Neuronal stem cell (in vitro differentiated cells): ENCODE data around the gene AGAP1.

Experiments
- DNase-seq: peaks from one replicate; pipeline ENCODE4 v3.0.0-alpha.2; 2013; ENCODE audit warnings: low spot score
- H2AFZ ChIP-seq: one replicate; pipeline ENCODE4 v1.6.1; 2013; ENCODE audit warnings: mild to moderate bottlenecking, low read length, inconsistent platforms
- H2AK5ac ChIP-seq: 2 replicates; pipeline ENCODE4 v1.6.1; 2013; ENCODE audit warnings: low read depth, mild to moderate bottlenecking, inconsistent platforms, low read length, moderate library complexity, mixed read lengths
- H2BK120ac ChIP-seq: 2 replicates; pipeline ENCODE4 v1.6.1; 2013; ENCODE audit warnings: low read depth, mild to moderate bottlenecking, inconsistent platforms, low read length, moderate library complexity, mixed read lengths
- H2BK12ac ChIP-seq: one replicate; pipeline ENCODE4 v1.6.1; 2013; ENCODE audit warnings: low read length, inconsistent platforms
- H2BK15ac ChIP-seq: 2 replicates; pipeline ENCODE4 v1.6.1; 2013; ENCODE audit warnings: mild to moderate bottlenecking, low read length, inconsistent platforms, mixed read lengths
- H2BK5ac ChIP-seq: one replicate; pipeline ENCODE4 v1.6.1; 2013; ENCODE audit warnings: inconsistent platforms, mild to moderate bottlenecking, low read length, moderate library complexity
- H3K14ac ChIP-seq: one replicate; pipeline ENCODE4 v1.6.1; 2013; ENCODE audit warnings: low read length, inconsistent platforms
- H3K18ac ChIP-seq: 2 replicates; pipeline ENCODE4 v1.6.1; 2013; ENCODE audit warnings: low read length, inconsistent platforms
- H3K23ac ChIP-seq: 2 replicates; pipeline ENCODE4 v1.6.1; 2013; ENCODE audit warnings: low read depth, mild to moderate bottlenecking, mixed read lengths, low read length, inconsistent platforms; ENCODE audit not compliant: poor library complexity
- H3K27ac ChIP-seq: replicated peaks from 3 replicates; pipeline ENCODE4 v1.5.1; 2013; ENCODE audit warnings: low read length, inconsistent platforms
- H3K27me3 ChIP-seq, 3 experiments: 2 replicates each; pipeline ENCODE4 v1.6.1; 2013; ENCODE audit warnings: low read length in 3 of 3, mild to moderate bottlenecking in 2 of 3, inconsistent platforms in 1 of 3, low read depth in 1 of 3, mixed read lengths in 1 of 3, moderate library complexity in 1 of 3; ENCODE audit not compliant: control insufficient read depth in 3 of 3, insufficient read depth in 3 of 3
- H3K36me3 ChIP-seq, 2 donors: replicated peaks in 1 of 2; 2 replicates each; pipeline ENCODE4 v1.6.1; 2013; ENCODE audit warnings: low read length in 2 of 2; ENCODE audit not compliant: control insufficient read depth in 2 of 2, insufficient read depth in 2 of 2
- H3K4ac ChIP-seq: 2 replicates; pipeline ENCODE4 v1.6.1; 2013; ENCODE audit warnings: inconsistent platforms, mild to moderate bottlenecking, low read length, moderate library complexity
- H3K4me1 ChIP-seq, 2 donors: 1 replicate in 1 of 2; 2 replicates in 1 of 2; pipeline ENCODE4 v1.6.1; 2013; ENCODE audit warnings: low read length in 2 of 2, low read depth in 1 of 2; ENCODE audit not compliant: control insufficient read depth in 2 of 2, insufficient read depth in 1 of 2
- H3K4me2 ChIP-seq: one replicate; pipeline ENCODE4 v1.6.1; 2013; ENCODE audit warnings: mild to moderate bottlenecking, low read length, inconsistent platforms; ENCODE audit not compliant: insufficient read depth, poor library complexity, severe bottlenecking
- H3K4me3 ChIP-seq, 2 donors: 2 replicates each; pipeline ENCODE4 v1.5.1; 2013; ENCODE audit warnings: low read length in 2 of 2, mild to moderate bottlenecking in 2 of 2, inconsistent platforms in 1 of 2, moderate library complexity in 1 of 2
- H3K79me1 ChIP-seq: one replicate; pipeline ENCODE4 v1.6.1; 2013; ENCODE audit warnings: low read depth, mild to moderate bottlenecking, inconsistent platforms, low read length, moderate library complexity
- H3K9ac ChIP-seq: one replicate; pipeline ENCODE4 v1.6.1; 2013; ENCODE audit warnings: mild to moderate bottlenecking, low read depth, low read length, inconsistent platforms; ENCODE audit not compliant: poor library complexity
- H3K9me3 ChIP-seq, 2 donors: replicated peaks in 1 of 2; 2 replicates each; pipeline versions ENCODE3 to v1.6.1; 2013; ENCODE audit warnings: low read length in 2 of 2, mild to moderate bottlenecking in 2 of 2, inconsistent platforms in 1 of 2, low read depth in 1 of 2, mixed read lengths in 1 of 2, moderate library complexity in 1 of 2; ENCODE audit not compliant: control insufficient read depth in 2 of 2, insufficient read depth in 1 of 2
- H4K8ac ChIP-seq: one replicate; pipeline ENCODE4 v1.6.1; 2013; ENCODE audit warnings: low read depth, mild to moderate bottlenecking, inconsistent platforms, low read length, moderate library complexity
- H4K91ac ChIP-seq: one replicate; pipeline ENCODE4 v1.6.1; 2013; ENCODE audit warnings: low read length, low read depth, mild to moderate bottlenecking, inconsistent platforms; ENCODE audit not compliant: poor library complexity
- WGBS, 2 donors: extraction: QIAGEN DNeasy Blood & Tissue Kit; methylation state at CpG; one replicate each; pipeline ENCODE4 v1.1.7; 2013; ENCODE audit warnings: missing lambda C conversion rate in 2 of 2, mixed read lengths in 1 of 2; ENCODE audit not compliant: insufficient read length in 2 of 2, insufficient replicate concordance in 1 of 2; ENCODE audit errors: extremely low coverage in 2 of 2; 5-methylcytosine and 5-hydroxymethylcytosine counted together

AGAP1 gene

GRCh38 chr2:236167297-236168109 is 673.7 kb downstream of the AGAP1 start:
- Histone ChIP-seq H2BK120ac (no peak overlapping the region), H3K9me3 (no peaks in the 10 kb centered on the region), H3K4me1 (peaks cover 13 to 42% of the 10 kb centered on the region in 2 donors), H2BK15ac (peak overlapping the region; percentile 49), H3K4me3 (peak overlapping the region; percentile 78 to 95), H3K14ac (peak overlapping the region; percentile 32), H3K27ac (no peak overlapping the region), H3K4me2 (peak overlapping the region; percentile 97), H3K36me3 (peaks cover 0 to 46% of the 10 kb centered on the region in 2 donors), H2AK5ac (no peak overlapping the region), H3K27me3 (peaks cover 0 to 100% (median 71%) of the 10 kb centered on the region in 3 experiments), H4K8ac (no peak overlapping the region), H4K91ac (no peak overlapping the region), H2AFZ (no peak overlapping the region), H2BK12ac (peak overlapping the region; percentile 35), H3K18ac (peak overlapping the region; percentile 93), H2BK5ac (no peak overlapping the region), H3K4ac (no peak overlapping the region), H3K23ac (peak overlapping the region; percentile 87), H3K79me1 (peaks cover 2% of the 10 kb centered on the region), H3K9ac (peak overlapping the region; percentile 86)
- peak; percentile 61 for DNase-seq
- WGBS, 2 donors: no CpG with 5 or more reads among the region's 112 CpGs

- Histone ChIP-seq H2AK5ac (no peak within 1 kb of the TSS), H2BK15ac (peak within 1 kb of the TSS; percentile 49), H3K23ac (peak within 1 kb of the TSS; percentile 87), H3K9ac (peak within 1 kb of the TSS; percentile 86), H4K91ac (no peak within 1 kb of the TSS), H3K4me3 (peak within 1 kb of the TSS; percentile 78 to 95), H4K8ac (no peak within 1 kb of the TSS), H3K79me1 (peaks cover 2% of the 10 kb centered on the region), H3K18ac (peak within 1 kb of the TSS; percentile 93), H3K4me1 (peaks cover 13 to 39% of the 10 kb centered on the region in 2 donors), H3K36me3 (peaks cover 0 to 37% of the 10 kb centered on the region in 2 donors), H3K27me3 (peaks cover 0 to 100% (median 71%) of the 10 kb centered on the region in 3 experiments), H3K27ac (no peak within 1 kb of the TSS), H3K4me2 (peak within 1 kb of the TSS; percentile 97), H2BK120ac (no peak within 1 kb of the TSS), H3K4ac (no peak within 1 kb of the TSS), H3K9me3 (peaks cover 0 to 6% of the 10 kb centered on the region in 2 donors), H2AFZ (peak within 1 kb of the TSS; percentile 80), H2BK5ac (no peak within 1 kb of the TSS), H2BK12ac (peak within 1 kb of the TSS; percentile 35), H3K14ac (peak within 1 kb of the TSS; percentile 32)
- DNase-seq: peak; percentile 82
- no CpG with 5 or more reads among the region's 105 CpGs for WGBS, 2 donors
Observed at GRCh38 chr2:236168110-236169080, 674.6 kb downstream of the AGAP1 start, which contains the start of gene GBX2. GBX2 (minus strand) TSS chr2:236168386; CDS start chr2:236167971, 415 bp downstream.

GRCh38 chr2:236169151-236169721 is 675.4 kb downstream of the AGAP1 start:
- peaks cover 0 to 29% of the 10 kb centered on the region in 2 donors for H3K36me3 ChIP-seq
- no peak overlapping the region for H2BK5ac ChIP-seq
- no peak overlapping the region for H3K27ac ChIP-seq
- no peak overlapping the region for H2BK15ac ChIP-seq
- no peak overlapping the region for H4K8ac ChIP-seq
- no peak overlapping the region for H2BK120ac ChIP-seq
- H3K27me3 ChIP-seq: peaks cover 0 to 100% (median 71%) of the 10 kb centered on the region in 3 experiments
- no peak overlapping the region for H3K23ac ChIP-seq
- DNase-seq: peak; percentile 32
- no peak overlapping the region for H2AK5ac ChIP-seq
- H3K9ac ChIP-seq: no peak overlapping the region
- H4K91ac ChIP-seq: no peak overlapping the region
- H3K4ac ChIP-seq: no peak overlapping the region
- peaks cover 12 to 34% of the 10 kb centered on the region in 2 donors for H3K4me1 ChIP-seq
- H2AFZ ChIP-seq: peak overlapping the region; percentile 80
- H3K4me3 ChIP-seq: peak overlapping the region in 1 of 2 donors; percentile 95
- peaks cover 2% of the 10 kb centered on the region for H3K79me1 ChIP-seq
- no peak overlapping the region for H2BK12ac ChIP-seq
- no peak overlapping the region for H3K4me2 ChIP-seq
- WGBS, 2 donors: no CpG with 5 or more reads among the region's 36 CpGs
- peaks cover 0 to 14% of the 10 kb centered on the region in 2 donors for H3K9me3 ChIP-seq
- no peak overlapping the region for H3K18ac ChIP-seq
- no peak overlapping the region for H3K14ac ChIP-seq
